Measurements from ENCODE around the gene RNF187.
A peak's percentile ranks its signal among the peaks of the same experiment; 100 is the strongest.
"Not testable (repeated sequence)": the region's sequence is repeated elsewhere in the genome, so short reads cannot be mapped to it uniquely, and the experiment has no call there.

Gene RNF187

DNA sequence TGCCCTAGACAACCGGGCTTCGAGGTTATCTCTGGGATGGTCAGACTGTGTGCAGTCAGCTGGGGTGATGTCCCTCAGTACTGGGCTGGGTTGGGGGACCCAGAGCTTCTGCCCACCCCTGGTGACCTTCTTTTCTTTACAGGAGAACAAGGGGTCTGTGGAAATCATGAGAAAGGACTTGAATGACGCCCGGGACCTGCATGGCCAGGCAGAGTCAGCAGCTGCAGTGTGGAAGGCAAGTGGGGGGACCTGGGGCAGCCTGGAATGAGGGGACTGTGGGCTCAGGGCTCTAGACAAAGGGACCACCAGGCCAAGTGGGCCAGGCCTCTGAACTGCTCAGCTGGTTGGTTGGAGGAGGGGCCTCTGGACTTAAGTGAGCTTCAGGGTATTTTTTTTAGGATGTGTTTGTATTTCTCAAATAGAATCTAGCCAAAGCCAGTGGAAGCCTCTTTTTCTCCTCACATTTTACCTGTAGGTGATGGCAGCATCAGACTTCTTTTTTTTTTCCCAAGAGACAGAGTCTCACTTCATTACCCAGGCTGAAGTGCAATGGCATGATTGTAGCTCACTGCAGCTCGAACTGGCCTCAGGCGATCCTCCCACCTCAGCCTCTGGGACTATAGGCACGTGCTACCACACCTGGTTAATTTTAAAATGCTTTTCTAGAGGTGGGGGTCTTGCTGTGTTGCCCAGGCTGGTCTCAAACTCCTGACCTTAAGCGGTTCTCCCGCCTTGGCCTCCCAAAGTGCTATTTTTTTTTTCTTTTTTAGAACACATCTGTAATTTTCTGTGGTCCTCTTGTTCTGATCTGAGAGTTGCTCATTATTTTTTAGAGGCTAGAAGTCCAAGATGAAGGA, 1.9 kb downstream of the RNF187 start:
- DNase-seq = no peak

DNA sequence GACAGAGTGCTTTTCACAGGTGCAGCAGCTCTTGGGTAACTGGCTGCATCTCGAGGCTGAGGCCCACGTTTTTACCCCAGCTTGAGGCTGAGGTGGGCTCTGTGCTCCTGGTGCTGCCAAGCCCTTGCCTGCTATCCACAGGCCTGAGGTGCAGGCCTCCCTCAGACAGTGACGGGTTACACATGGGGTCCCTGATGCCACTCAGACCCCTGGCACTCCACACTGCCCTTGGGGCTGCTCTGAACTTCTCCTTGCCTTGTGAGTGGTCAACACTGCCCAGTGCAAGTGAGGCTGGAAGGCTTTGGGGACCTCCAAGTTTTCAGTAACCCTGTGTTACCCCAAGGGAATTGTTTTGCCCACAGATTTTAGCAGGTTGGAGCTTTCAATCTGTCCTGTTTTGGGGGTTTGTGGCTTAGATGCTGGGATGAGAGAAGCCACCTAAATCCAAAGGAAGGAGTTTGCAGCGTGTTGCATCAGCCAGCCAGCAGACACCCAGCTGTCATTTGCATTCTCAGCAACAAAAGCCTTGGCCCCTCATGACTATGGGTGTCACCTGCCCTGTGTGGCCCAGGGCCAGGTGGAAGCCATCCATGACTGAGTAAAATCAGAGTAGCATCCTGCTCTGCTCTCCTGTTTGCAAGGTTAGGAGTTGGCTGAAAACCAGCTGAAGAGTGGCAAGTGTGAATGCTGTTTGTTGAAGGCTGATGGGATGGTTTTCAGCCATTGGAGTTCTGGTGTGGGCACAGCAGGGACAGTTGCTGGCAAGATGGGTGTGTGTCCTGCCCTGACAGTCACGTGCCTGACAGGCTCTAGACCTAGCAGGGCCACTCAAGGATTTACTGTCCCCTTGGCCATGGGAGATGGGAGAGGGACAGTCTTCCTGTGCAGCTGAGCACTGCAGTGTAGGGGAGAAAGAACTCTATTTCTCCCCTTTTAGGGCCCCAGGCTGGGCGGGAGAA, 3.2 kb downstream of the RNF187 start:
- no peak for DNase-seq

DNA sequence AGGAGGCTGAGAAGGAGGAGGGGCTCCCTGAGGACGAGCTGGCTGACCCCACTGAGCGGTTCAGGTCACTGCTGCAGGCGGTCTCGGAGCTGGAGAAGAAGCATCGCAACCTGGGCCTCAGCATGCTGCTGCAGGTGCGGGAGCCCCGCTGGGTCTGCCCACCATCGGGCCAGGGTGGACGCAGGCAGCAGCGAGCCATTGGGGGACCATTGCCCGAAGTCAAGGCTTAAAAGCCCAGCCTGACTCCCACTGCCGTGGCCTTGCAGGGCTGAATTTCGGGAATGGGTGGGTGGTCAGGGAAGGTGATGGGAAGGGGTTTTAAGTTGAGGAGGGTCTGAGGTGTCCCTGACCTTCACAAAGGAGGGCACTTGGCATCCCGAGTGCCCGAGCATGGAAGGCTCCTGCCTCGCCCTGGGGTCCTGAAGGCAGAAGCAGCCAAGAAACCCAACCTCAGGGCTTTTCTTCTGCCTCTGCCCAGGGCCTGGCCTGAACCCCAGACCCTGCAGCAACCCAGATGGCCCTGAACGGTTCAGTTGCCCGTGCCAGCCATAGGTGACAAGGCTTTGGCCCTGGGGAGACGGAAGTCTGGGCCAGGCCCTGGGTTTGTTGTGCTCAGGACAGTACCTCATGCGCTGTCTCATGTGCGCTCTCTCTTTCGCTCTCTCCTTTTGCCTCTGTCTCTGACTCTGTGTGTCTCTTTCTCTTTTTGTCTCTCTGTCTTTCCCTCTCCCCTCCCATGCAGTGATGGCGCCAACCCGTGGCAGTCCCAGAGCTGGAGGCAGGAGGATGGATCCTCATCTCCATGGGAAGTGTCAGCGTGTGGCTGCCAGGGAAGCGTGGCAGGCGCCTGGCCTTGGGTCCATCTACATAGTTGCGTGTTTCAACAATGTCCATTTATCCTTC, 6.2 kb downstream of the RNF187 start:
- DNase-seq = no peak

DNA sequence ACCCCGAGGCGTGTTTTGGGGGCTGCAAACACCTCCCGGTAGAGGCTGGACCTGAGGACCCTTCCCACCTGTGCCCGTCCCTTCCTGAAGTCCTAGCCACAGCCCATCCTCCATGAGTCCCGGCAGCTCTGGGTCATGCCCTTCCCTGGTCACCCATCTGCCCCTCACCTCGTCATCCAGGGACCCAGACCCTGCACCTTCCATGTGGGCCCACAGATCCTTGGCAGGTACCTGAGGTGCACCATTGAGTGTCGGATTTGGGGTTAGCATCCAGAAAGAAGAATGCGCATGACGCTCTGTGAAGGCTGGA, 6.8 kb downstream of the RNF187 start:
- DNase-seq = no peak

DNA sequence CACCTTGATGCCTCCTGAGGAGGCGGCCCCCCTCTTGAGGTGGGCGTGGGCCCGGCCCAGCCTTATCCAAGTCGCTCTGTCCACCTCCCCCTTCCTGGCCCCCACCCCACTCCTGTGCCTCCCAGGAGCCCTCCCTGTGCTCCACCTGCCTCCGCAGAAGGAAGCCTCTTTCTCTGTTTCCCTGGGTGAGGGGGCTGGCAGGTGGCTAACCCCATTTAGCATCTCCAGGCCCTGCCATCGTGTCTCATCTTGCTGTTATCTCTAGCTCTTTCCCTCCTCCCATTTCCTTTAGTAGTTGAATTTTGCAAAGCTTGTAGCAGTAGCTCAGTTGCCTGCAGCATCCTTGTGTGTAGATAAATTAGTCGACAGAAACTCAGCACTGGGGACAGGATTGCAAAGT, 7.2 kb downstream of the RNF187 start:
- DNase-seq = no peak

DNA sequence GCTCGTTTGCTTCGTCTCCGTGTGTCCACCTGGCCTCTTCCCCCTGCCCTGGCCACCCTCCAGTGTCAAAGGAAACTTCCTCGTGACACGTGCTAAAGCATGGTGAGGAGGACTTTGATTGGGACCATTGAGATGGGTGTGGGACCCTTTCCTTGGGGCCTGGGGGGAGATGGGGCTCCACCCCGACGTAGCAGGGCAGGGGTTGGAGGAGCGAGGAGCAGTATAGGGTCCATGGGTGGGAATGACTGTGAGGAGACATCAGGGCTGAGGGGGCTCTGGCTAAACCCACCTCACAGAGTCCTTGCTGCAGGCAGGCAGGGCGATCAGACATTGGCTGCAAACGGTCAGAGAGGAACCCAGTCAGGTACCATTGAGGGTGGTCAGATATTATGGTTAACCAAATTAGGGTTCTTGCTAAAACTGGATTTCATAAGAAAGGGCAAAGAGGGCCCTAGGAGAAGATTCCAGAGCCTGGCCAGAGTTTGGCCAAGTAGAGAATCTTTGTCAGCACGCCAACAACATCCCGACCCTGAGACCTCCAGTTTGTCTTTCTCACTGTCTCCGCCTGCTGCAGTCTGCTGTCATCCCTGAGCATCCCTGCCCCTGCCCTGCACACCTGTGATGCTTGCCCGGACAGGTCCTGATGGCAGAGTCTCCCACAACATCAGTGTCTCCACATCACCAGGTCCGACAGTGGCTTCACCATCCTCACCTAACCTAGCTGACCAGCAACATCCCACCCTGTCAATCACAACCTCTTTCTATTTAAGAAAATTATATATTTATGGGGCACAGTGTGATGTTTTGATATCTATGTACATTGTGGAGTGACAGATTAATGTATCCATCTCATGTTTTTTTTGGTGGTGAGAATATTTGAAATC, 8.0 kb downstream of the RNF187 start:
- no peak for DNase-seq

DNA sequence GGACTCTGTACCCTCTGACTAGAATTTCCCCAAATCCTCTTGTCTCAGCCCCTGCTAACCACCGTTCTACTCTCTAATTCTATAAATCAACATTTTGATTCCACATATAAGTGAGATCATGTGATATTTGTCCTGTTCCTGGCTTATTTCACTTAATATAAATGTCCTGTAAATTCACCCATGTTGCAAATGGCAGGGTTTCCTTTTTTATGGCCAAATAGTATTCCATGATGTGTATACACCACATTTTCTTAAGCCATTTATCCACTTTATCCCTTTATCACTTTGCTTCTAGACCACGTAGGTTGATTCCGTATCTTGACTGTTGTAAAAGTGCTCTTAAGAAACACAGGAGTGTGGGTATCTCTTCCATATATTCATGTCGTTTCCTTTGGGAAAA, 8.9 kb downstream of the RNF187 start:
- no peak for DNase-seq

DNA sequence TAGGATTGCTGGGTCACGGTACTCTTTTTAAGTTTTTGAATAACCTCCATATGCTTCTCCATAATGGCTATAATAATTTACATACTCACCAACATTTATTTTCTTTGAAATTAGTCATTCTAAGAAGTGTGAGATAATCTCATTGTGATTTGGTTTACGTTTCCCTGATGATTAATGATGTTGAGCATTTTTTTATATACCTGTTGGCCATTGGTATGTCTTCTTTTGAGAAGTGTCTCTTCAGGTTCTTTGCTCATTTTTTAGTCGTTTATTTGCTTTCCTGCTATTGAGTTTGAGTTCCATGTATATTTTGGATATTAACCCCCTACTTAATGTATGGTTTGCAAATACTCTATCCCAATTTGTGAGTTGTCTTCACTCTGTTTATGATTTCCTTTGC, 9.3 kb downstream of the RNF187 start:
- no peak for DNase-seq

DNA sequence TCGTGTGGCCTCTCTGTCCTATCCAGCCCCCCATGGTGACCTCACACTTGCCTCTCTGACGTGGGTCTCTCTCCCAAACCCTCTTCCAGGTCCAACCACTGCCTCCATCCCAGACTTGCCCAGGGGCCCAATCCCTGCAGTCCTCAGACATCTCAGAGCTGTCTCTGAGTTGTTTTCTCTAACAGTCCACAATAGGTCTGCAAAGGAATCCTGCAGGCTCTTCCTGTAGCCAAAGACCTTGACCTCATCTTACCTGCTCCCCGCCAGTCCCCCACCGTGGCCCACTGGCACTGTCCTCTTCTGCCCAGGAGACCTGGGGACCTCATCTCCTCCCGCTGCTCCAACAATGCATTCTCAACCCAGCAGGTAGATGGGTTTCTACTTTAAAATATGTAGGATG, 10.0 kb downstream of the RNF187 start:
- no peak for DNase-seq

DNA sequence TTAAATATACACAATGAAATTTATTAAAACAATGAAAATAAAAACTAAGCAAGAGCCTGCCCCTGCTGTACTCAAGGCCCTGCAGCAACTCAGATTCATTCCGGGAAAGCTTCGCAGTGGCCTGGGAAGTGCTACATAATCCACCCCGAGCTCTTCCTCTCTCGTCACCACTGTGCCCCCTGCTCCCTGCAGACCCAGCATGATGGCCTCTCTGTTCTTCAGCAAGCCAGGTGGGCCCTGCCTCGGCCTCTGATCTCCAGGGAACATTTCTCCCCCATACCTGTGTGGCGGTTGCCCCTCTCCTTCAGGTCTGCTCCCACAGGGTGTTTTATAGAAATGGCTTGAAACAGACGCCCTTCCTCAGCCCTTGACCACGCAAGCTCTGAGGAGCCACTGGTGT, 10.6 kb downstream of the RNF187 start:
- no peak for DNase-seq

DNA sequence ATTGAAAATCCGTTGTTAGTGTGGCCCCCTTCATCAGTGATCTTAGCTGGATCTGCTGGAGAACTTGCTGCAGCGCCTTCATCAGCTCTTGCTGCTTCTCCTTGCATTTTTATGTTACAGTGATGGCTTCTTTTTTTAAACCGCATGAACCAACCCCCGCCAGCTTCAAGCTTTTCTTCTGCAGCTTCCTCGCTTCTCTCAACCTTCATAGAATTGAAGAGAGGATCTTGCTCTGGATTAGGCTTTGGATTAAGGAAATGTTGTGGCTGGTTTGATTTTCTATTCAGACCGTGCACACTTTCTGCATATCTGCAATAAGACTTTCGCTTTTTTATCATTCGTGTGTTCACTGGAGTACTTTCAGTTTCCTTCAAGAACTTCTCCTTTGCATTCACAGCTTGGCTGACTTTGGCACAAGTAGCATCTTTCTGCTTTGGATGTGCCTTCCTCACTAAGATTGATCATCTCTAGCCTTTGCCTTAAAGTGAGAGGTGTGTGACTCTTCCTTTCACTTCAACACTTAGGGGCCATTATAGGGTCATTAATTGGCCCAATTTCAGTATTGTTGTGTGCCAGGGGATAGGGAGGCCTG, 13.1 kb downstream of the RNF187 start:
- DNase-seq = peak in 1 of 2 donors; percentile 41

DNA sequence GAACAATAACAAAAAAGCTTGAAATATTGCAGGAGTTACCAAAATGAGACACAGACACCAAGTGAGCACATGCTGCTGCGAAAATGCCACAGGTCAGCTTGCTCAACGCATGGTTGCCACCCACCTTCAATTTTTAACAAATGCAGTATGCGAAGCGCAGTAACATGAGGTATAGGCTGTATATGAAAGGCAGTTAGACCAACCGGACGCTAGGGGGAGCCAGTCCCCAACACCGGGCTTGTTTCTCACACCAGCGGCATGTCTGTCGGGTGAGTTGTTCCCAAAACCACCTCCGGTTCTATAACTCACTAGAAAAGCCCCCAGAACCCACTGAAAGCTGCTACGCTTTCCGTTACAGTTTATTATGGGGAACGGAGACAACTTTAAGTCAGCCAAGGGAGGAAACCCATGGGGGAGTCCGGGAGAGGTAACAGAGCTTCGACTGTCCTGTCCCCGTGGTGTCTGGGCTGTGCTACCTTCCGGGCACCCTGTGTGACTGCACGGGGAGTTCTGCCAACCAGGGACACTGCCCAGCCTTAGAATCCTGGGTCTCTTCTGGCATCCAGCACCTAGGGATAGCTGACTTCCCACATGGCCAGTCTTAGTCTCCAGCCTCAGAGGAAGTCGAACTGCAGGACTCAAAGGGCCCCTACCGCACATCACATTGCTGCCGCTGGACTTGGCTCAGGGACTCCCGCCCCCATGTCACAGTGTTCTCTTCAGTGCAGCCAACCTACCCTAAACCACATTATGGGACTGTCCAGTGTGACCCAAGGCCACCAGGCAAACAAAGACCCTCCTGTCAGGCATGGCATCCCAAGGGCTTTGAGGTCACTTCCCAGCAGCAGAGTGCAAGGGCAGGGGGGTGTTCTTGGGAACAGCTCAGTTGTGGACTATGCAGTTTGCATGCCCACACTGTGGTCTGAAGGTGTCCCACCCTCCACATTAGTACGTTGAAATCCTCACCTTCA, 14.0 kb downstream of the RNF187 start:
- peak; percentile 54 to 82 for DNase-seq

DNA sequence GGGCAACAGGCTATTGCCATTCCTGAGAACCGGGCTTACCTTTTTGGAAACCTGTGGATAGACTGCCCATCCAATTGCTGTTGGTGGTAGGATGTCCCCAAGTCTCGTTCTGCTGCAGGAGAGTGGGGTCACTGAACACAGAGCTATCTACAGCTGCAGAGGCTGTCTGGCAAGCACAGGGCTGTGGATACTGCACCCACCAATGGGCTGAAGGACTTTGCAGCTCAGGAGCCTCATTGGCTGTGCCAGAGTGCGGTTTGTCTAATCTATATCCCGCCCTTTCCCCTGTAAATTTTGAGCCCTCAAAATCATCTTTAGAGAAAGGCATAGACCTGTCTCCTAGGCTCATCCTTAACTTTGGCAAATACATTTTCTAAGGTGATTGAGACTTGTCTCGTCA, 15.3 kb downstream of the RNF187 start:
- no peak for DNase-seq

DNA sequence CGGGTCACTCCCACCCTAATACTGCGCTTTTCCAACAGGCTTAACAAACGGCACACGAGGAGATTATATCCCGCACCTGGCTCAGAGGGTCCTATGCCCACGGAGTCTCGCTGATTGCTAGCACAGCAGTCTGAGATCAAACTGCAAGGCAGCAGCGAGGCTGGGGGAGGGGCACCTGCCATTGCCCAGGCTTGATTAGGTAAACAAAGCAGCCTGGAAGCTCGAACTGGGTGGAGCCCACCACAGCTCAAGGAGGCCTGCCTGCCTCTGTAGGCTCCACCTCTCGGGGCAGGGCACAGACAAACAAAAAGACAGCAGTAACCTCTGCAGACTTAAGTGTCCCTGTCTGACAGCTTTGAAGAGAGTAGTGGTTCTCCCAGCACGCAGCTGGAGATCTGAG, 18.8 kb downstream of the RNF187 start:
- DNase-seq = not testable (repeated sequence)

DNA sequence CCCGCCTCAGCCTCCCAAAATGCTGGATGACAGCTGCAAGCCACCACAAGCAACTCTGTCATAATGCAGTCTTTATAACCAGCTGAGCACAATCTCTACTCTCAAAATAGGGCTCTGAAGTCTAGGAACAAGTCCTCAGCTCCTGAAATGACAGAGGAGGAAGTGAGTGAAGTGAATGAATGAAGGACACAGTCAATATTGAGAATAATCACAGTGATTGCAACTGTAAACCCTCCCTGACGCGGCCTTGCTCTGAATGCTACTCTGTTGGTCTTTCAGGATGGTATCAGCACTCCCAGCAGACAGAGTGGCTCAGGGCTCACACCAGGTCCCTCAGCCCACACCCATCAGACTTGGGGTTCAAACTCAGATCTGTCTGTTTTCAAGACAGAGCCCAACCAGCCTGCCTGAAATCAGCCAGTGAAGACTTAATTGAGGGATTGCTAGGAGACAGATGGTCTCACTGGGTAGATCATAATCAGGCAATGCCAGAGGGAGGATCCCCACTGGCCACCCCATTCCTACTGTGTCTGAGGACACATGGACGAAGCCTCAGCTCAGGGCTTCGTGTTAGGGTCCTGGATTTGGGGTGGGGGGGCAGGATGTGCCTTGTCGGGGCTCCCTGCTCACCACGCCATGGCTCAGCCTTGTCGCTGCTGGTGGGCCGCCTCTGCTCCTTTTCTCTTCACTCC, 20.9 kb downstream of the RNF187 start:
- no peak for DNase-seq

DNA sequence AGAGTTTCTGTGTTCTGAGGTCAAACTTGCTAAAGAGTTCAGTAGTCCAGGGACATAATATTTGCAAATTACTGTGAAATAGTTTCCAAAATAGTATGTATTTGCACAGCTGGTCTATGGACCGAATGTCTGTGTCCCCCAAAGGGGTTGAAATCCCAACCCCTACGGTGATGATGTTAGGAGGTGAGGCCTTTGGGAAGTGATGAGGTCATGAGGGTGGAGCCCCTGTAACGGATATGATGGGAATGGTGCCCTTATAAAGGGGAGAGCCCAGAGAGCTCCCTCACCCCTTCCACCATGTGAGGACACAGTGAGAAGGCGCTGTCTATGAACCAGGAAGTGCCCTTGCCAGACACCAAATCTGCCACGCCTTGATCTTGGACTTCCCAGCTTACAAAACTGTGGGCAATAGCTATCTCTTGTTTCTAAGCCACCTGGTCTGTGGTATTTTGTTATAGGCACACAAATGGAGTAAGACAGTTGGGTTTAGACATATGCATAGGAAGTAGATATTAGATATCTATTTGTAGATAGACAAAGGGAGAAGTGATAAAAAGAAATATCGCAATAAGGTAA, 21.7 kb downstream of the RNF187 start:
- DNase-seq = no peak

DNA sequence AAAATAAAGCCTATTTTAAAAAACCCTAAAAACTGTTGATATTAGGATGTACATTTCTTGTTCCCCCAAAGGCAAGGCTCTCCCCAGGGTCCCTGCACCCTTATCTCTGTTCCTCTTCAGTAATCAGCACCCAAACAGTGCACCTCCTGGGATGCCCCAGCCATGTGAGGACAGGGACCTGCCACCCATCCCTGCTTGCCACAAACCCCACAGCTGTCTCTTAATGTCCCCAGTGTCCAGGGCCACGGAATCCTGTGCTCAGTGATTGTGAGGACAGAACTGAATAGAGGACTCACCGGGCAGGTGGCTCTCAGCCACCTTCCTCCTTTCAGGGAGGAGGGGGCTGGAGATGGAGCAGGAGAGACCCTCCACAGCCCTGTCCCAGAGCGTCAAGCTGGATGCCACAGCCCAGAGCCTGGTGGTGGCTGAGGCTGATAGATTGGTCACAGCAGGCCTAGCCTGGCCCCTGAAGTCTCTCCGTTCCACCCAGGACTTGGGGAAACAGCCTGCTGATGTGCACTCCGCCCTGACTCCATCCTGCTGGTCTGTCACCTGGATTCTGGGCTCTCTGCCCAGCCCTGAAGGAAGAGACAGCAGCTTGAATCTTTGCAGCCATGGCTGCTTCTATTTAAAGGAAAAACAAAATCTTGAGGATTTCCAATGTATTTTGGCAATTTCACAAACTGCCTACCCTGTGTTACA, 23.1 kb downstream of the RNF187 start:
- no peak for DNase-seq

DNA sequence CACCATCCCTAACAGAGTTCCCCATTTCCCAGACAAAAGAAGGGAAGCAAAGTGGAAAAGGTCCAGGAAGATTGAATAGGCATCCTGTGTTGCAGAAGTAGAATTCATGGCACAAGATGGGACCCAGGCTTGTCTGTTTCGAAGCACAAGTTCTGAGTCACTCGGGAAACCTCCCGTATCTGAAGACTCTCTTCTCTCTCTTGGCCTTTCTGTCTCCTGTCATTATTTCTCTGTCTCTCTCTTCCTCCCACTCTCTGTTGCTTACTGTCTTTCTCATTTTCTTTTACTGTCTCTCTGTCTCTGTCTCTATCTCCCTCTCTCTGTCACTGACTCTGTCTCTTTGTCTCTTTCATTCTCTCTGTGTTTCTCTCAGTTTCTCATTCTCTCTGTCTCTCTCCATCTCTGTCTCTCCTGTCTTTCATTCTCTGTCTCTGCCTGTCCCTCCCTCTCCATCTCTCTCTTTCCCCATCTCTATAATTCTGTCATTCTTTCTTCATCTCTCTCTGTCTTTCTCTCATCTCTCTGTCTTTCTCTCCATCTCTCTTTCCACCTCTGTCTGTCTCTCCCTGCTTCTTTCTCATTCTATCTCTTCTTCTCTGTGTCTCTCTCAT, 23.7 kb downstream of the RNF187 start:
- no peak for DNase-seq

Data from bone marrow (tissue), 2 donors.